IPS-18a (cell line): ENCODE measurements around the gene NR3C2.

Source experiments
- H3K27ac ChIP-seq: one replicate; pipeline ENCODE4 v1.5.1; 2013; ENCODE audit warnings: low read length
- H3K27me3 ChIP-seq: one replicate; pipeline ENCODE4 v1.6.1; 2013; ENCODE audit warnings: mild to moderate bottlenecking, low read length; ENCODE audit not compliant: control insufficient read depth, insufficient read depth
- H3K36me3 ChIP-seq: one replicate; pipeline ENCODE4 v1.6.1; 2013; ENCODE audit warnings: low read depth, low read length; ENCODE audit not compliant: control insufficient read depth
- H3K4me1 ChIP-seq: one replicate; pipeline ENCODE4 v1.6.1; 2013; ENCODE audit warnings: low read depth, low read length; ENCODE audit not compliant: control insufficient read depth
- H3K4me3 ChIP-seq: one replicate; pipeline ENCODE4 v1.5.1; 2013; ENCODE audit warnings: low read length
- H3K9ac ChIP-seq: one replicate; pipeline ENCODE4 v1.6.1; 2013; ENCODE audit warnings: mild to moderate bottlenecking, low read length, moderate library complexity
- H3K9me3 ChIP-seq: one replicate; pipeline ENCODE4 v1.6.1; 2013; ENCODE audit warnings: low read depth, low read length; ENCODE audit not compliant: control insufficient read depth

Gene NR3C2

GRCh38 chr4:148396986-148397673 is 45.1 kb downstream of the NR3C2 start:
- H3K27ac ChIP-seq: no peak overlapping the region
- no peaks in the 10 kb centered on the region for H3K36me3 ChIP-seq
- H3K27me3 ChIP-seq: no peaks in the 10 kb centered on the region
- H3K9me3 ChIP-seq: no peaks in the 10 kb centered on the region
- no peak overlapping the region for H3K4me3 ChIP-seq
- H3K9ac ChIP-seq: no peak overlapping the region
- H3K4me1 ChIP-seq: no peaks in the 10 kb centered on the region

- Histone ChIP-seq H3K9ac (no peak overlapping the region), H3K27ac (no peak overlapping the region), H3K4me3 (no peak overlapping the region), H3K36me3 (no peaks in the 10 kb centered on the region), H3K4me1 (no peaks in the 10 kb centered on the region), H3K9me3 (no peaks in the 10 kb centered on the region), H3K27me3 (no peaks in the 10 kb centered on the region)
These were observed 46.4 kb downstream of the NR3C2 start for GRCh38 chr4:148395771-148396170.

- Histone ChIP-seq H3K4me3 (no peak overlapping the region), H3K4me1 (no peaks in the 10 kb centered on the region), H3K36me3 (no peaks in the 10 kb centered on the region), H3K27ac (no peak overlapping the region), H3K9me3 (no peaks in the 10 kb centered on the region), H3K9ac (no peak overlapping the region), H3K27me3 (no peaks in the 10 kb centered on the region)
These were observed 51.2 kb downstream of the NR3C2 start for GRCh38 chr4:148391056-148391455.

- Histone ChIP-seq H3K27me3 (no peaks in the 10 kb centered on the region), H3K9ac (no peak overlapping the region), H3K9me3 (no peaks in the 10 kb centered on the region), H3K27ac (no peak overlapping the region), H3K4me1 (no peaks in the 10 kb centered on the region), H3K4me3 (no peak overlapping the region), H3K36me3 (no peaks in the 10 kb centered on the region)
These were observed 51.9 kb downstream of the NR3C2 start for GRCh38 chr4:148390311-148390710.

GRCh38 chr4:148380291-148380690 is 61.9 kb downstream of the NR3C2 start:
- Histone ChIP-seq H3K9me3 (no peaks in the 10 kb centered on the region), H3K9ac (no peak overlapping the region), H3K4me3 (no peak overlapping the region), H3K4me1 (no peaks in the 10 kb centered on the region), H3K27ac (no peak overlapping the region), H3K27me3 (no peaks in the 10 kb centered on the region), H3K36me3 (no peaks in the 10 kb centered on the region)

- no peaks in the 10 kb centered on the region for H3K4me1 ChIP-seq
- no peak overlapping the region for H3K4me3 ChIP-seq
- H3K36me3 ChIP-seq: no peaks in the 10 kb centered on the region
- H3K27me3 ChIP-seq: no peaks in the 10 kb centered on the region
- H3K9ac ChIP-seq: no peak overlapping the region
- H3K27ac ChIP-seq: no peak overlapping the region
- no peaks in the 10 kb centered on the region for H3K9me3 ChIP-seq
These were observed 66.1 kb downstream of the NR3C2 start for GRCh38 chr4:148376151-148376550.

GRCh38 chr4:148375584-148375983 is 66.6 kb downstream of the NR3C2 start:
- no peaks in the 10 kb centered on the region for H3K27me3 ChIP-seq
- no peaks in the 10 kb centered on the region for H3K36me3 ChIP-seq
- no peak overlapping the region for H3K27ac ChIP-seq
- H3K4me1 ChIP-seq: no peaks in the 10 kb centered on the region
- H3K9me3 ChIP-seq: no peaks in the 10 kb centered on the region
- no peak overlapping the region for H3K9ac ChIP-seq
- no peak overlapping the region for H3K4me3 ChIP-seq

GRCh38 chr4:148373093-148373492 is 69.1 kb downstream of the NR3C2 start:
- no peaks in the 10 kb centered on the region for H3K36me3 ChIP-seq
- no peak overlapping the region for H3K9ac ChIP-seq

GRCh38 chr4:148369919-148370318 is 72.3 kb downstream of the NR3C2 start:
- no peak overlapping the region for H3K27ac ChIP-seq
- no peaks in the 10 kb centered on the region for H3K4me1 ChIP-seq
- H3K36me3 ChIP-seq: no peaks in the 10 kb centered on the region
- H3K4me3 ChIP-seq: no peak overlapping the region
- no peaks in the 10 kb centered on the region for H3K27me3 ChIP-seq
- no peak overlapping the region for H3K9ac ChIP-seq
- no peaks in the 10 kb centered on the region for H3K9me3 ChIP-seq

More at GRCh38 chr4:148373093-148373492, 69.1 kb downstream of the NR3C2 start:
- H3K4me3 ChIP-seq: no peak overlapping the region
- no peaks in the 10 kb centered on the region for H3K27me3 ChIP-seq
- H3K9me3 ChIP-seq: no peaks in the 10 kb centered on the region
- H3K27ac ChIP-seq: no peak overlapping the region
- H3K4me1 ChIP-seq: no peaks in the 10 kb centered on the region

GRCh38 chr4:148367756-148368155 is 74.5 kb downstream of the NR3C2 start:
- Histone ChIP-seq H3K4me1 (no peaks in the 10 kb centered on the region), H3K36me3 (no peaks in the 10 kb centered on the region), H3K4me3 (no peak overlapping the region), H3K27ac (no peak overlapping the region), H3K9me3 (no peaks in the 10 kb centered on the region), H3K27me3 (no peaks in the 10 kb centered on the region), H3K9ac (no peak overlapping the region)

- Histone ChIP-seq H3K27me3 (no peaks in the 10 kb centered on the region), H3K36me3 (no peaks in the 10 kb centered on the region), H3K27ac (no peak overlapping the region), H3K9me3 (no peaks in the 10 kb centered on the region), H3K4me1 (no peaks in the 10 kb centered on the region), H3K9ac (no peak overlapping the region), H3K4me3 (no peak overlapping the region)
These were observed 76.0 kb downstream of the NR3C2 start for GRCh38 chr4:148366251-148366650.

GRCh38 chr4:148364525-148364924 is 77.7 kb downstream of the NR3C2 start:
- H3K27me3 ChIP-seq: no peaks in the 10 kb centered on the region
- no peaks in the 10 kb centered on the region for H3K36me3 ChIP-seq
- no peaks in the 10 kb centered on the region for H3K9me3 ChIP-seq
- no peak overlapping the region for H3K9ac ChIP-seq
- peaks cover 4% of the 10 kb centered on the region for H3K4me1 ChIP-seq
- no peak overlapping the region for H3K4me3 ChIP-seq
- no peak overlapping the region for H3K27ac ChIP-seq
